Measurements from ENCODE around the gene DPH7.
"Not testable (repeated sequence)": the region's sequence is repeated elsewhere in the genome, so short reads cannot be mapped to it uniquely, and the experiment has no call there.

DPH7 gene

GRCh38 chr9:137580209-137580953 is 1.7 kb upstream of the DPH7 start:
- no peak for DNase-seq (ENCODE audit: low read depth)

GRCh38 chr9:137579259-137579604 is 507 bp upstream of the DPH7 start:
- DNase-seq (ENCODE audit: low read depth), result no peak

GRCh38 chr9:137575716-137576411 is 2.9 kb downstream of the DPH7 start:
- no peak for DNase-seq (ENCODE audit: low read depth)

GRCh38 chr9:137575364-137575715 is 3.4 kb downstream of the DPH7 start:
- no peak for DNase-seq (ENCODE audit: low read depth)

GRCh38 chr9:137574192-137574591 is 4.5 kb downstream of the DPH7 start:
- no peak for DNase-seq (ENCODE audit: low read depth)

- no peak for DNase-seq (ENCODE audit: low read depth)
These were observed 8.2 kb downstream of the DPH7 start for GRCh38 chr9:137570566-137570965.

GRCh38 chr9:137569609-137570203 is 9.0 kb downstream of the DPH7 start:
- DNase-seq (ENCODE audit: low read depth), result no peak

GRCh38 chr9:137568445-137568844 is 10.3 kb downstream of the DPH7 start:
- DNase-seq (ENCODE audit: low read depth), result not testable (repeated sequence)

GRCh38 chr9:137564817-137565411 is 13.8 kb downstream of the DPH7 start:
- DNase-seq (ENCODE audit: low read depth), result no peak

GRCh38 chr9:137564134-137564533 is 14.6 kb downstream of the DPH7 start:
- DNase-seq (ENCODE audit: low read depth), result no peak

GRCh38 chr9:137558127-137558526 is 20.6 kb downstream of the DPH7 start:
- DNase-seq (ENCODE audit: low read depth), result no peak

GRCh38 chr9:137556069-137556838 is 22.5 kb downstream of the DPH7 start:
- DNase-seq (ENCODE audit: low read depth), result no peak

- DNase-seq (ENCODE audit: low read depth), result no peak
These were observed 23.5 kb downstream of the DPH7 start for GRCh38 chr9:137555179-137555578.

GRCh38 chr9:137554349-137554748 is 24.4 kb downstream of the DPH7 start:
- no peak for DNase-seq (ENCODE audit: low read depth)

GRCh38 chr9:137553654-137554053 is 25.1 kb downstream of the DPH7 start:
- not testable (repeated sequence) for DNase-seq (ENCODE audit: low read depth)

- no peak for DNase-seq (ENCODE audit: low read depth)
These were observed 26.5 kb downstream of the DPH7 start for GRCh38 chr9:137552022-137552768.

- DNase-seq (ENCODE audit: low read depth), result peak; percentile 79
These were observed 27.3 kb downstream of the DPH7 start, which contains the start of gene MRPL41 for GRCh38 chr9:137551264-137552021. TSS of gene MRPL41 (plus strand) at chr9:137551879. CDS start at chr9:137552082, 203 bp downstream.

GRCh38 chr9:137550958-137551263 is 27.8 kb downstream of the DPH7 start:
- DNase-seq (ENCODE audit: low read depth), result not testable (repeated sequence)

- no peak for DNase-seq (ENCODE audit: low read depth)
These were observed 28.5 kb downstream of the DPH7 start, which contains the start of gene PNPLA7 for GRCh38 chr9:137550231-137550621. TSS of gene PNPLA7 (minus strand) at chr9:137550402. CDS start at chr9:137550197, 205 bp downstream.

GRCh38 chr9:137547687-137548543 is 30.8 kb downstream of the DPH7 start:
- no peak for DNase-seq (ENCODE audit: low read depth)

All from stimulated activated CD8-positive, alpha-beta memory T cell treated with anti-CD3 and anti-CD28 coated beads, Interleukin-12 subunit alpha, Interleukin-12 subunit beta, amount 100 ng/mL, for 4 hours (primary cell).